AG10803 (cell line): ENCODE measurements around the gene RBMS1.
"Not testable (repeated sequence)": the region's sequence is repeated elsewhere in the genome, so short reads cannot be mapped to it uniquely, and the experiment has no call there.

Source experiments
- DNase-seq: peaks from one replicate; pipeline ENCODE4 v3.0.0; 2010; ENCODE audit warnings: low read depth
- H3K4me3 ChIP-seq: 2 replicates; pipeline ENCODE4 v1.5.1; 2011; ENCODE audit warnings: mild to moderate bottlenecking, low read length, control low read depth
- TF ChIP-seq, protein P1 (sequence below): conservative IDR thresholded peaks from 2 replicates; pipeline ENCODE4 v1.5.1; 2011; ENCODE audit warnings: mild to moderate bottlenecking, low read length, control low read depth, inconsistent platforms

The RBMS1 gene

DNA sequence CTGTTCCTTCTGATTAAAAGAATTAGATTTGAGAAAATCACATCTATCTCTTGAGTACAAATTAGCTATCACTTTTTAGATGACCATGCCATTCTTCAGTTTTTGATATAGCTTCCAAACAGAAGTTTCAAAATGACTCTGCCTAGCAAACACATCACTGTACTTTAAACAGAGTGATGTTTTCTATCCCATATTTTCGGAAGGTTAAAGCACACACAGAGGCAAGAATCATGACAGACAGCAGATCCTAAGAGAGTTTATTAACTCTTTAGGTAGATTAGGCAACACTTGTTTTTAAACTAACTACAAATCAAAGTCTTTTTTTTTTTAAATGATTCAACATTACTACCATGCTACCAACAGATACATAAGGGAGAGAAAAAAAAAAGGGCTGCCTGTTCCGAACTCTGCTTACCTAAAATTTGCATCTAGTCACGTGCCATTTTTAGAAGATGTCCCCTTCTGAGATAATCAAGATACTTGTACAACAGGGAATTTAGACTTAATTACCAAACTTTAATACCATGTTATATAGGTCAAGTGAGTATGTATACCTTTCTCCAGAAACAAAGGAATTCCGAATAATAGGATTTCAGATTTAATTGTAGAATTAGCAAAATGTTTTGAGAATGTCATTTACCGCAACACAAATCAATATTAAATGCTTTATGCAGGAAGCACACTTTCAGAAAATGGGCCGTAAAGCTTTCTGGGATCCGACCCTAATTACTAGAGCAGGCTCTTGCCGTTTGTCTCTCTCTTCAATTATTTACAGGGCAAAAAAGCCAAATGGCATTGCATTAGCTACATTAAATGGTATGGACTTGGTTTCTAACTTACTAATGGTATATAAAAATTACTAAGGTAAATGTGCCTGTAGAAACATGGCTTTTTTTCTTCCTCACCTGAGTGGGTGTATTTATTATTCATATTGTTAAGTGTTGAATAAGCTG, 2.6 kb downstream of the RBMS1 start:
- H3K4me3 ChIP-seq: peak overlapping the region; percentile 79
- TF ChIP-seq, protein P1, sequence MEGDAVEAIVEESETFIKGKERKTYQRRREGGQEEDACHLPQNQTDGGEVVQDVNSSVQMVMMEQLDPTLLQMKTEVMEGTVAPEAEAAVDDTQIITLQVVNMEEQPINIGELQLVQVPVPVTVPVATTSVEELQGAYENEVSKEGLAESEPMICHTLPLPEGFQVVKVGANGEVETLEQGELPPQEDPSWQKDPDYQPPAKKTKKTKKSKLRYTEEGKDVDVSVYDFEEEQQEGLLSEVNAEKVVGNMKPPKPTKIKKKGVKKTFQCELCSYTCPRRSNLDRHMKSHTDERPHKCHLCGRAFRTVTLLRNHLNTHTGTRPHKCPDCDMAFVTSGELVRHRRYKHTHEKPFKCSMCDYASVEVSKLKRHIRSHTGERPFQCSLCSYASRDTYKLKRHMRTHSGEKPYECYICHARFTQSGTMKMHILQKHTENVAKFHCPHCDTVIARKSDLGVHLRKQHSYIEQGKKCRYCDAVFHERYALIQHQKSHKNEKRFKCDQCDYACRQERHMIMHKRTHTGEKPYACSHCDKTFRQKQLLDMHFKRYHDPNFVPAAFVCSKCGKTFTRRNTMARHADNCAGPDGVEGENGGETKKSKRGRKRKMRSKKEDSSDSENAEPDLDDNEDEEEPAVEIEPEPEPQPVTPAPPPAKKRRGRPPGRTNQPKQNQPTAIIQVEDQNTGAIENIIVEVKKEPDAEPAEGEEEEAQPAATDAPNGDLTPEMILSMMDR: no peak
- DNase-seq: no peak

- TF ChIP-seq, protein P1: no peak
- DNase-seq: no peak
- no peak overlapping the region for H3K4me3 ChIP-seq
These were observed 4.5 kb downstream of the RBMS1 start for GRCh38 chr2:160489111-160489510.

DNA sequence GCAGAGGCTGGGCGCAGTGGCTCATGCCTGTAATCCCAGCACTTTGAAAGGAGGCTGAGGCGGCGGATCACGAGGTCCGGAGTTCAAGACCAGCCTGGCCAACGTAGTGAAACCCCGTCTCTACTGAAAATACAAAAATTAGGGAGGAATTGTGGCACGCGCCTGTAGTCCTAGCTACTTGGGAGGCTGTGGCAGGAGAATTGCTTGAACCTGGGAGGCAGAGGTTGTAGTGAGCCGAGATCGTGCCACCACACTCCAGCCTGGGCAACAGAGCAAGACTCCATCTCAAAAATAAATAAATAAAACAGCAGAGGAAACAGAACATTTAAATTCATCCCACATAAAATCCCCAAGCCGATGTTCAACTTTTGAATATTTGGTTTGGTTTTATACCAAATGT, 5.3 kb downstream of the RBMS1 start:
- H3K4me3 ChIP-seq, DNase-seq: not testable (repeated sequence)

- H3K4me3 ChIP-seq: no peak overlapping the region
- DNase-seq: peak; percentile 41
- TF ChIP-seq, protein P1: no peak
These were observed 7.3 kb downstream of the RBMS1 start for GRCh38 chr2:160486341-160486740.

DNA sequence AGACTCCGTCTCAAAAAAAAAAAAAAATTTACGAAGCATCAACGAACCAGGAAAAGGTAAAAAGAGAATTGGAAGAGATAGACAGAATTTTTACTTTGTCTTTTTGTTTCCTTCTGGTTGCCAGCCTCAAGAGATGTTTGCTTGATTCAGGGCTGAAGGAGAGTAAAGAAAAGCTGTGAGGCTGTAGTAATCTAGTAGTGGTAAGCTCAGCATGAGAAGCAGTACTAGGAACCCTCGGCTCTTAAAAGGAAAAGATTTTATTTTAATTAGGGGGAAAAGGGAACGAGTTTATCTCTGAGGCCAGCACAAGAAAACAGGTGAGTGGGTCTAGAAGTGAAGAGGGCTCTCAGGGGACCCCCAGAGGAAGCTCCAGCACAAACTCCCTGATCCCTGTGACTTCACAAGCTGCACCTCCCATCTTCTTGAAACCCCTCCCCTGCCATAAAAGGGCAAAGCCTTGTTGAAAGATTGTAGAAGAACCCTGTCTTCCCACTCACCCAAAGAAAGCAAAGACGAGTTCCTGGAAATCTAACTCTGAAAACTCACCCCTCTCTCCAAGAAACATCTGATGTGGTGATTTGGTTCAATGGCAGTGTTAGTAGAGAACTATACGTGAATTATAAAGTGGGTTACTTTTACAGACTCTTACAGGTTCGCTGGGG, 8.6 kb downstream of the RBMS1 start:
- no peak overlapping the region for H3K4me3 ChIP-seq
- TF ChIP-seq, protein P1: no peak
- no peak for DNase-seq

DNA sequence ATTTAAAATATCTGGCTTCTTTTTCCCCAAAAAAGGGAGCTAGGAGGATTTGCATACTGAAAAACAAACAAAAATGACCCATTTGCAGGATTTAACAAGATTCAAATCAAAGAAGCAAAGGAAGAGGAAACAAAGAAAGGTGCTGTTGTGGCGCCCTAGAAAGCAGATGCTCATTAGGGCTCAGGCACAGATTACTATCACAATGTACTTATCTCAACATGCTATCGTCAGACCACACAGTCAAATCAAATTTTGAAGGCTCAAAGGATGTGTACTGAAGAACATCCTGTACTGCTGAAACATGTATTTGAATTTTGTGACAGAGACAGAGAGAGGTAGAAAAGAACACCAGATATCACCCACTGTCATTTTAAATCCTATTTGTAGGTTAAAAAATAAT, 10.9 kb downstream of the RBMS1 start:
- no peak for DNase-seq
- TF ChIP-seq, protein P1: no peak

GRCh38 chr2:160479269-160479668, 14.3 kb downstream of the RBMS1 start:
- TF ChIP-seq, protein P1: no peak
- H3K4me3 ChIP-seq: no peak overlapping the region
- DNase-seq: no peak

More for the DNA sequence above, 10.9 kb downstream of the RBMS1 start:
- no peak overlapping the region for H3K4me3 ChIP-seq
